NCI-H226 (cell line): ENCODE results near the gene DDX39B.

Source experiments
- DNase-seq: peaks from one replicate; pipeline ENCODE4 v3.0.0-alpha.2; 2015

Gene DDX39B

GRCh38 chr6:31546958-31547726 lies 5.3 kb upstream of the DDX39B start, which contains the start of gene NFKBIL1:
Gene NFKBIL1 (plus strand): TSS chr6:31547608. CDS start chr6:31547695, 87 bp downstream.
- DNase-seq, result peak; percentile 94

- peak; percentile 79 for DNase-seq
Observed at GRCh38 chr6:31546339-31546957, 4.6 kb upstream of the DDX39B start, which contains the start of gene ATP6V1G2. Gene ATP6V1G2 (minus strand): TSS chr6:31546608. CDS start chr6:31546559, 49 bp downstream.

GRCh38 chr6:31545291-31545690 lies 3.5 kb upstream of the DDX39B start:
- no peak for DNase-seq

- no peak for DNase-seq
Observed at GRCh38 chr6:31544676-31545075, 2.9 kb upstream of the DDX39B start.

GRCh38 chr6:31543639-31544038 lies 1.8 kb upstream of the DDX39B start:
- DNase-seq, result no peak

GRCh38 chr6:31541059-31541657 lies 645 bp downstream of the DDX39B start:
- DNase-seq, result peak; percentile 33

GRCh38 chr6:31540640-31541039 lies 1.2 kb downstream of the DDX39B start:
- DNase-seq, result no peak

- DNase-seq, result no peak
Observed at GRCh38 chr6:31538805-31539400, 2.9 kb downstream of the DDX39B start.

GRCh38 chr6:31535538-31536324 lies 6.1 kb downstream of the DDX39B start:
- no peak for DNase-seq

GRCh38 chr6:31534521-31535040 lies 7.2 kb downstream of the DDX39B start:
- DNase-seq, result no peak

- DNase-seq, result no peak
Observed at GRCh38 chr6:31534011-31534410, 7.8 kb downstream of the DDX39B start.

- DNase-seq, result no peak
Observed at GRCh38 chr6:31533455-31533841, 8.4 kb downstream of the DDX39B start.

- no peak for DNase-seq
Observed at GRCh38 chr6:31532644-31533454, 9.0 kb downstream of the DDX39B start.

GRCh38 chr6:31531771-31532643 lies 9.8 kb downstream of the DDX39B start:
- no peak for DNase-seq

GRCh38 chr6:31531162-31531561 lies 10.6 kb downstream of the DDX39B start:
- DNase-seq, result no peak

- DNase-seq, result no peak
Observed at GRCh38 chr6:31530659-31531058, 11.1 kb downstream of the DDX39B start.

GRCh38 chr6:31529329-31530150 lies 12.3 kb downstream of the DDX39B start:
- DNase-seq, result no peak

- no peak for DNase-seq
Observed at GRCh38 chr6:31528821-31529328, 12.9 kb downstream of the DDX39B start, which contains the start of gene MCCD1. Gene MCCD1 (plus strand): TSS chr6:31528962. CDS start chr6:31529015, 53 bp downstream.

GRCh38 chr6:31528307-31528777 lies 13.5 kb downstream of the DDX39B start:
- DNase-seq, result no peak
